WI38 (cell line): ENCODE measurements around the gene NCK2.

ENCODE experiments used
- H3K4me3 ChIP-seq: 2 replicates; pipeline ENCODE4 v1.5.1; 2011; ENCODE audit warnings: low read depth, mild to moderate bottlenecking, control low read depth, low read length
- TF ChIP-seq, protein P1 (sequence below): IDR thresholded peaks from 2 replicates; pipeline ENCODE4 v1.5.1; 2012; ENCODE audit warnings: low read depth, mild to moderate bottlenecking, control low read depth, low read length

Gene NCK2

GRCh38 chr2:105725388-105725787, 19.3 kb upstream of the NCK2 start:
- TF ChIP-seq, protein P1, sequence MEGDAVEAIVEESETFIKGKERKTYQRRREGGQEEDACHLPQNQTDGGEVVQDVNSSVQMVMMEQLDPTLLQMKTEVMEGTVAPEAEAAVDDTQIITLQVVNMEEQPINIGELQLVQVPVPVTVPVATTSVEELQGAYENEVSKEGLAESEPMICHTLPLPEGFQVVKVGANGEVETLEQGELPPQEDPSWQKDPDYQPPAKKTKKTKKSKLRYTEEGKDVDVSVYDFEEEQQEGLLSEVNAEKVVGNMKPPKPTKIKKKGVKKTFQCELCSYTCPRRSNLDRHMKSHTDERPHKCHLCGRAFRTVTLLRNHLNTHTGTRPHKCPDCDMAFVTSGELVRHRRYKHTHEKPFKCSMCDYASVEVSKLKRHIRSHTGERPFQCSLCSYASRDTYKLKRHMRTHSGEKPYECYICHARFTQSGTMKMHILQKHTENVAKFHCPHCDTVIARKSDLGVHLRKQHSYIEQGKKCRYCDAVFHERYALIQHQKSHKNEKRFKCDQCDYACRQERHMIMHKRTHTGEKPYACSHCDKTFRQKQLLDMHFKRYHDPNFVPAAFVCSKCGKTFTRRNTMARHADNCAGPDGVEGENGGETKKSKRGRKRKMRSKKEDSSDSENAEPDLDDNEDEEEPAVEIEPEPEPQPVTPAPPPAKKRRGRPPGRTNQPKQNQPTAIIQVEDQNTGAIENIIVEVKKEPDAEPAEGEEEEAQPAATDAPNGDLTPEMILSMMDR: no peak

GRCh38 chr2:105730170-105730569, 14.5 kb upstream of the NCK2 start:
- TF ChIP-seq, protein P1: no peak
- no peak overlapping the region for H3K4me3 ChIP-seq

More at GRCh38 chr2:105725388-105725787, 19.3 kb upstream of the NCK2 start:
- H3K4me3 ChIP-seq: no peak overlapping the region

DNA sequence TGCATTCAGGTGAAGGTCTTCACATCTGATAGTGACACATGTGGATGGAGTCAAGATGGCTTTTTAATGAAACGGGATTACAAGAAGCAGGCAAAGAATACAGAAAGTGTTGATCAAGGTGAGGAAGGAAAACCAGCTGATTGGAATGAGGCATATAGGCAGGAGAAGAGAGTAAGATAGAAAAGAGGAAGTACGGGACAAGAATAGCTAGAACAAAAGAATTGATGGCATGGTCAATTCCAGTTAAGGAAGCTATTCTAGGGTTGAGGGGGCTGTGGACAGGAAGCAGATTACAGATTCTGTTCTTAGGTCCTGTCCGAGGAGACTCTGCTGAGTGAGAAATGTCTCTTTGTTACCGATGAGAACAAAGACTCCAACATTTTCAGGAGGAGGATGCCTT, 13.2 kb upstream of the NCK2 start:
- H3K4me3 ChIP-seq: no peak overlapping the region
- TF ChIP-seq, protein P1: no peak

DNA sequence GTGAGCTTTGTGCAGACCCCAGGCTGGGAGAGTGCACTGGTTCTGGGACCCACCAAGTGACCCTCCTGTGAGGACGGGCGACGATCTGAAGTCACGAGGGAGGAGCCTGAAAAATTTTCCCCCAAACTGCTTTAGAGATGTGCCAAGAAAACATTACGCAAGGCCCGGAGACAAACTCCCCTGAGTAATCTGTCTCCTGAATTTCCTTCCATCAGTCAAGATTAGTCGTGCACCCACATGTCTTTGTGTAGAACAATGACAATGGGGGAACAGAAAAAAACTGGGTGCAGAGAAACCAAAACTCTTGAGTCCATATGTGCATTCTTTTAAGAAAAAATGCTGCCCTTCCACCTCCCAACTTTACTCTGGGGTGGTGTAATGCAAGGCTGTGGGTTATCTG, 12.6 kb upstream of the NCK2 start:
- no peak overlapping the region for H3K4me3 ChIP-seq
- TF ChIP-seq, protein P1: no peak

GRCh38 chr2:105732955-105733607, 11.6 kb upstream of the NCK2 start:
- TF ChIP-seq, protein P1: no peak
- H3K4me3 ChIP-seq: no peak overlapping the region

- H3K4me3 ChIP-seq: no peak overlapping the region
- TF ChIP-seq, protein P1: no peak
Measured at GRCh38 chr2:105733875-105734274, 10.8 kb upstream of the NCK2 start.

GRCh38 chr2:105734762-105735538, 9.8 kb upstream of the NCK2 start:
- no peak overlapping the region for H3K4me3 ChIP-seq
- TF ChIP-seq, protein P1: no peak
